CD4-positive, alpha-beta T cell (primary cell): ENCODE data around the gene ADRB2. TPM values are rescaled to one million over a fixed set of nuclear protein-coding genes. Genes with fewer than 3 reads are reported as not detected.

Experiments used
- ATAC-seq: fragments of 200-7000 bp; cut with Tn5 transposase; one replicate; pipeline ENCODE4 v1.10.0; 2022; ENCODE audit warnings: mild to moderate bottlenecking; ENCODE audit not compliant: poor library complexity
- CTCF ChIA-PET: fragments of 350-600 bp; sonication (Branson Sonifier 250); formaldehyde crosslinking; loops from one replicate; lab custom pipeline; 2021; ENCODE audit warnings: antibody characterized with exemption, inconsistent platforms; lab: Charles Lee
- POLR2A ChIA-PET: fragments of 350-600 bp; sonication (Branson Sonifier 250); formaldehyde crosslinking; loops from one replicate; lab custom pipeline; 2021; ENCODE audit warnings: antibody characterized with exemption, inconsistent platforms; lab: Charles Lee
- DNase-seq, 14 experiments: peaks; one replicate each; pipeline ENCODE4 v3.0.0-alpha.2; 2013 to 2020; ENCODE audit warnings: mixed read lengths in 2 of 14
- H3K27ac ChIP-seq, 2 donors: one replicate each; pipeline versions ENCODE4 v1.5.1 to v1.7.0; 2013; ENCODE audit warnings: low read length in 2 of 2, low read depth in 1 of 2, mild to moderate bottlenecking in 1 of 2
- H3K27me3 ChIP-seq, 2 experiments: 1 replicate in 1 of 2; 2 replicates in 1 of 2; pipeline versions ENCODE4 v1.6.1 to v1.7.0; 2013; ENCODE audit warnings: low read length in 2 of 2, control low read depth in 1 of 2, mild to moderate bottlenecking in 1 of 2, moderate library complexity in 1 of 2; ENCODE audit not compliant: insufficient read depth in 2 of 2, control insufficient read depth in 1 of 2
- H3K36me3 ChIP-seq: one replicate; pipeline ENCODE4 v1.6.1; 2013; ENCODE audit warnings: low read length, control low read depth; ENCODE audit not compliant: insufficient read depth
- H3K4me1 ChIP-seq: one replicate; pipeline ENCODE4 v1.6.1; 2013; ENCODE audit warnings: low read length, control low read depth; ENCODE audit not compliant: insufficient read depth
- H3K4me3 ChIP-seq: one replicate; pipeline ENCODE4 v1.5.1; 2013; ENCODE audit warnings: mild to moderate bottlenecking, low read length, moderate library complexity
- H3K9me3 ChIP-seq, 2 experiments: 1 replicate in 1 of 2; 2 replicates in 1 of 2; pipeline versions ENCODE4 v1.6.1 to v1.7.0; 2013; ENCODE audit warnings: low read length in 2 of 2, mild to moderate bottlenecking in 2 of 2, control low read depth in 1 of 2, moderate library complexity in 1 of 2; ENCODE audit not compliant: control insufficient read depth in 1 of 2, insufficient read depth in 1 of 2
- H3K27ac Mint-ChIP-seq: one replicate; pipeline ENCODE4 v1.8.0; 2020; ENCODE audit warnings: mixed read lengths
- H3K27me3 Mint-ChIP-seq: one replicate; pipeline ENCODE4 v1.8.0; 2021; ENCODE audit warnings: mixed read lengths
- H3K36me3 Mint-ChIP-seq: one replicate; pipeline ENCODE4 v1.8.0; 2021; ENCODE audit warnings: low read depth, mixed read lengths
- H3K4me1 Mint-ChIP-seq: one replicate; pipeline ENCODE4 v1.8.0; 2021; ENCODE audit warnings: low read depth, mixed read lengths
- H3K4me3 Mint-ChIP-seq: one replicate; pipeline ENCODE4 v1.8.0; 2020; ENCODE audit warnings: mild to moderate bottlenecking, mixed read lengths
- H3K9me3 Mint-ChIP-seq: one replicate; pipeline ENCODE4 v1.8.0; 2020; ENCODE audit warnings: mixed read lengths
- intact Hi-C, 2 experiments: fragments of 100-400 bp; cut with DNase I in 1 of 2; cut with micrococcal nuclease in 1 of 2; formaldehyde crosslinking; loops; one replicate each; pipeline versions ENCODE4 v1.15.1 to v1.9.0; 2023 to 2025; cut with DNase I, micrococcal nuclease
- total RNA-seq, 174 experiments: library from RNA in 2 of 174; stranded (reverse) in 2 of 174; gene quantifications; one replicate each; pipeline ENCODE4 v1.2.3 and lab custom pipeline; 2021 to 2026
- TF ChIP-seq, protein P1 (sequence below): fragments of 200-600 bp; IDR thresholded peaks from one replicate; pipeline ENCODE4 v1.8.0; 2022; ENCODE audit warnings: antibody characterized with exemption, mild to moderate bottlenecking

Gene ADRB2
- total RNA-seq, 2 experiments from 2014 or later = 1.2 to 1.6 TPM

DNA sequence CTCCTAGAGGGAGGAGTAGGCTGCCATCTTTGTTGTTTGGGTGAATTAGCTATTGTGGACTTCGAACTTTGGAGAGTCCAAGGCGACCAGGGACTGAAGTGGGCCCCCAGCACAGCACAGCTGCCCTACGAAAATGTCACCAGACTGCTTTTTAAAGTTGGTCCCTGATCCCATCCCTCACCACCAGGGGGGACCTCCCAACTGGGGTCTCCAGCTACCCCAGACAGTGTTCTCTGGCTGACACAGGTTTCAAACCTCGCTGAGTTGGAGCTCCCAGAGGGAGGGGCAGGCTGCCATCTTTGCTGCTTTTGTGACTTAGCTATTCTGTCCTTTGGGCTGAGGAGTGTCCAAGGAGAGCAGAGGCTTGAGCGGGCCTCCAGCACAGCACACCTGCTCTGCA, 45.7 kb upstream of the ADRB2 start:
- Mint-ChIP-seq H3K27ac (no peak overlapping the region), H3K4me3 (no peak overlapping the region), H3K36me3 (no peaks in the 10 kb centered on the region), H3K4me1 (no peaks in the 10 kb centered on the region), H3K27me3 (peaks cover 13% of the 10 kb centered on the region), H3K9me3 (no peaks in the 10 kb centered on the region)
- TF ChIP-seq, protein P1, sequence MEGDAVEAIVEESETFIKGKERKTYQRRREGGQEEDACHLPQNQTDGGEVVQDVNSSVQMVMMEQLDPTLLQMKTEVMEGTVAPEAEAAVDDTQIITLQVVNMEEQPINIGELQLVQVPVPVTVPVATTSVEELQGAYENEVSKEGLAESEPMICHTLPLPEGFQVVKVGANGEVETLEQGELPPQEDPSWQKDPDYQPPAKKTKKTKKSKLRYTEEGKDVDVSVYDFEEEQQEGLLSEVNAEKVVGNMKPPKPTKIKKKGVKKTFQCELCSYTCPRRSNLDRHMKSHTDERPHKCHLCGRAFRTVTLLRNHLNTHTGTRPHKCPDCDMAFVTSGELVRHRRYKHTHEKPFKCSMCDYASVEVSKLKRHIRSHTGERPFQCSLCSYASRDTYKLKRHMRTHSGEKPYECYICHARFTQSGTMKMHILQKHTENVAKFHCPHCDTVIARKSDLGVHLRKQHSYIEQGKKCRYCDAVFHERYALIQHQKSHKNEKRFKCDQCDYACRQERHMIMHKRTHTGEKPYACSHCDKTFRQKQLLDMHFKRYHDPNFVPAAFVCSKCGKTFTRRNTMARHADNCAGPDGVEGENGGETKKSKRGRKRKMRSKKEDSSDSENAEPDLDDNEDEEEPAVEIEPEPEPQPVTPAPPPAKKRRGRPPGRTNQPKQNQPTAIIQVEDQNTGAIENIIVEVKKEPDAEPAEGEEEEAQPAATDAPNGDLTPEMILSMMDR = no peak
- H3K27ac ChIP-seq = no peak overlapping the region
- no peaks in the 10 kb centered on the region for H3K27me3 ChIP-seq
- ChIA-PET POLR2A (no interaction called here), CTCF (interaction anchor here (0.7 kb wide), 1 partner anchor 227 kb away, joined by 3 read pairs; no protein-coding TSS in a partner anchor)
- no peaks in the 10 kb centered on the region for H3K9me3 ChIP-seq
- intact Hi-C loops = no loop called here
- no peaks in the 10 kb centered on the region for H3K4me1 ChIP-seq
- no peaks in the 10 kb centered on the region for H3K36me3 ChIP-seq
- no peak for DNase-seq
- no peak for ATAC-seq
- no peak overlapping the region for H3K4me3 ChIP-seq

DNA sequence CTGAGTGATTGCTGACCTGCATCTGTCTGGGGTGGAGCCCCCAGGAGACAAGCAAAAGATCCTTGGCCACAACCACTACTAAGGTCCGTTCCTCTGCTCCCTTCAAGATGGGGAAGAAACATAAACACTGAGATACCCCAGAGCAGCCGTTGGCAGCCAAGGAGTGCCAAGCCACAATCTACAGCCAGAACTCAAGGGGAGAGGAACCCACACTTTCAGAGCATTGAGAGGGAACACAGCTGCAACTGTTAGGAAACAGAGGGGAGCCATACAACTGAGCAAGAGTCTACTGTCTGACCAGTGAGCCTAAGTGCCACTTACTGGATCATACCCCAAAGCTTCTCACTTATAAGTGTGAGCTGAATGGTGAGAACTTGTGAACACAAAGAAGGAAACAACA, 44.6 kb upstream of the ADRB2 start:
- no peak for ATAC-seq
- H3K4me1 ChIP-seq = no peaks in the 10 kb centered on the region
- no peak overlapping the region for H3K27ac Mint-ChIP-seq
- no peak overlapping the region for H3K27ac ChIP-seq
- CTCF ChIA-PET = no interaction called here
- H3K27me3 Mint-ChIP-seq = peaks cover 13% of the 10 kb centered on the region
- DNase-seq = no peak
- H3K9me3 Mint-ChIP-seq = no peaks in the 10 kb centered on the region
- intact Hi-C loops = no loop called here
- no peaks in the 10 kb centered on the region for H3K4me1 Mint-ChIP-seq
- no peaks in the 10 kb centered on the region for H3K9me3 ChIP-seq
- no peak overlapping the region for H3K4me3 ChIP-seq
- POLR2A ChIA-PET = interaction anchor here (0.7 kb wide), 1 partner anchor 299 kb away, joined by 3 read pairs; no protein-coding TSS in a partner anchor
- no peaks in the 10 kb centered on the region for H3K36me3 Mint-ChIP-seq
- H3K4me3 Mint-ChIP-seq = no peak overlapping the region
- H3K27me3 ChIP-seq = no peaks in the 10 kb centered on the region
- no peaks in the 10 kb centered on the region for H3K36me3 ChIP-seq
- TF ChIP-seq, protein P1 = no peak

DNA sequence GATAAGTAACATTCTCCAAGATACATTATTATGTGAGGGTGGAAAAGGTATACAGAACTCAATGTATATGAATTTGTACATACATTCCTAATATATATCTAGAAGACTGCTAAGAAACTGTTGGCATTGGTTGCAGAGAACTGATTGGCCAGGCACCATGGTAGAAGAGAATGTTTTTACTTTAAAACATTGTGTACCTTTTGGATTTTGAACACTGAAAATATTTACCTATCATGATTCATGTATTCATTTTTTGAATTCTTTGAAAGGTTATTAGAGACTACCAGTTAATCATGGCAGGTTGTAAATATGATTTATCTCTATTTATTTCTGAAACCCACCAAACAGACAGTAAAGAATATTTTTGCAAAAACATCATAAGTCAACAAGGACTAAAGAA, 41.2 kb upstream of the ADRB2 start:
- TF ChIP-seq, protein P1 = no peak
- Mint-ChIP-seq H3K4me3 (no peak overlapping the region), H3K27ac (no peak overlapping the region), H3K4me1 (no peaks in the 10 kb centered on the region), H3K9me3 (no peaks in the 10 kb centered on the region), H3K36me3 (no peaks in the 10 kb centered on the region), H3K27me3 (peaks cover 13% of the 10 kb centered on the region)
- CTCF ChIA-PET = interaction anchor here (1.4 kb wide), 1 partner anchor 13 kb away, joined by 4 read pairs; no protein-coding TSS in a partner anchor
- Histone ChIP-seq H3K9me3 (no peaks in the 10 kb centered on the region), H3K36me3 (no peaks in the 10 kb centered on the region), H3K4me1 (no peaks in the 10 kb centered on the region), H3K27me3 (no peaks in the 10 kb centered on the region), H3K4me3 (no peak overlapping the region), H3K27ac (no peak overlapping the region)
- DNase-seq = no peak
- intact Hi-C loops = no loop called here
- ATAC-seq = no peak
- POLR2A ChIA-PET = no interaction called here
